K562 (cell line): Measurements from ENCODE around the gene PYDC2. TPM values are rescaled to one million over a fixed set of nuclear protein-coding genes. Genes with fewer than 3 reads are reported as not detected.
A peak's percentile ranks its signal among the peaks of the same experiment; 100 is the strongest.

Experiments
- BACH1 ChIP-seq: fragments of 200-800 bp; sonication (Bioruptor generic); IDR thresholded peaks from 2 replicates; pipeline ENCODE4 v1.6.1; 2016; ENCODE audit warnings: missing genetic modification characterization, missing compliant biosample characterization
- BRD9 ChIP-seq: fragments of 450-650 bp; IDR thresholded peaks from 2 replicates; pipeline ENCODE4 v1.6.1; 2018; ENCODE audit warnings: low read depth; ENCODE audit not compliant: partially characterized antibody
- CHD2 ChIP-seq: IDR thresholded peaks from 2 replicates; pipeline ENCODE4 v1.6.1; 2011; ENCODE audit warnings: low read depth, low read length
- CXXC5 ChIP-seq: fragments of 250-450 bp; sonication (Bioruptor Pico); IDR thresholded peaks from 2 replicates; pipeline ENCODE4 v1.8.0; 2022; ENCODE audit warnings: inconsistent platforms, mild to moderate bottlenecking, moderate library complexity
- MAFF ChIP-seq: IDR thresholded peaks from 2 replicates; pipeline ENCODE4 v1.6.1; 2012; ENCODE audit warnings: low read length, improper control_type of control experiment
- MYBL2 ChIP-seq, 2 experiments: fragments of 450-650 bp in 1 of 2; sonication (generic) in 1 of 2; formaldehyde crosslinking in 1 of 2; IDR thresholded peaks; 2 replicates each; pipeline versions ENCODE4 v1.6.1 to v1.8.1; 2017 to 2022; ENCODE audit warnings: borderline replicate concordance in 1 of 2, inconsistent platforms in 1 of 2, low read depth in 1 of 2, mild to moderate bottlenecking in 1 of 2, missing genetic modification reagents in 1 of 2, moderate library complexity in 1 of 2
- POLR2B ChIP-seq: fragments of 450-650 bp; IDR thresholded peaks from 2 replicates; pipeline ENCODE4 v1.6.1; 2018; ENCODE audit warnings: low read depth; ENCODE audit not compliant: partially characterized antibody
- PTTG1 ChIP-seq: fragments of 450-650 bp; IDR thresholded peaks from 2 replicates; pipeline ENCODE4 v1.6.1; 2016; ENCODE audit warnings: low read depth, mild to moderate bottlenecking, missing genetic modification characterization, missing compliant biosample characterization
- TARDBP ChIP-seq: fragments of 450-650 bp; IDR thresholded peaks from 2 replicates; pipeline ENCODE4 v1.6.1; 2016
- ZEB2 ChIP-seq: fragments of 450-650 bp; IDR thresholded peaks from 2 replicates; pipeline ENCODE4 v1.6.1; 2016
- ZNF695 ChIP-seq: fragments of 450-650 bp; formaldehyde crosslinking; IDR thresholded peaks from 2 replicates; pipeline ENCODE4 v1.4.0; 2020; ENCODE audit warnings: mild to moderate bottlenecking, moderate library complexity
- polyA plus RNA-seq, 8 experiments: library from polyadenylated mRNA; depleted of rRNA in 4 of 8; stranded (reverse) in 5 of 8; unstranded in 3 of 8; fragments of >200 nt; fragmentation: Nextera tagmentation in 2 of 8; fragmentation: Illumina TruSeq in 1 of 8; extraction: Ambion mirVana in 2 of 8; extraction: Trizol in 1 of 8; gene quantifications; 2 replicates each; pipeline versions ENCODE4 v1.2.1 to v1.2.3, GENCODE V29; 2011 to 2014; ENCODE audit warnings: inconsistent platforms in 1 of 8, missing spikeins in 1 of 8
- total RNA-seq, 7 experiments: library from RNA; depleted of rRNA in 6 of 7; stranded (reverse); fragments of >200 nt in 6 of 7; fragmentation: Illumina TruSeq in 2 of 7; extraction: Trizol in 2 of 7; gene quantifications; 2 replicates each; pipeline versions ENCODE4 v1.2.1 to v1.2.3, GENCODE V29; 2011 to 2021; ENCODE audit warnings: low replicate concordance in 1 of 7
- TF ChIP-seq, protein P1 (sequence below), 2 experiments: fragments of 450-650 bp; conservative IDR thresholded peaks; 2 replicates each; pipeline ENCODE4 v1.6.1; 2017; ENCODE audit warnings: mild to moderate bottlenecking in 2 of 2, moderate library complexity in 2 of 2
- TF ChIP-seq, protein P2 (sequence below): IDR thresholded peaks from 2 replicates; pipeline ENCODE4 v1.6.1; 2011; ENCODE audit not compliant: insufficient read length; ENCODE audit errors: extremely low read depth
- TF ChIP-seq, protein P3 (sequence below): fragments of 450-650 bp; formaldehyde crosslinking; IDR thresholded peaks from 2 replicates; pipeline ENCODE4 v1.4.0; 2022; ENCODE audit warnings: missing genetic modification characterization
- TF ChIP-seq, protein P4 (sequence below): fragments of 250-450 bp; sonication (Bioruptor Pico); IDR thresholded peaks from 2 replicates; pipeline ENCODE4 v1.4.0; 2020; ENCODE audit warnings: mild to moderate bottlenecking, moderate library complexity
- TF ChIP-seq, protein P5 (sequence below): fragments of 450-650 bp; formaldehyde crosslinking; IDR thresholded peaks from 2 replicates; pipeline ENCODE4 v1.4.0; 2022; ENCODE audit warnings: missing genetic modification characterization
- TF ChIP-seq, protein P6 (sequence below): sonication (generic); formaldehyde crosslinking; IDR thresholded peaks from 2 replicates; pipeline ENCODE4 v1.8.1; 2022; ENCODE audit warnings: missing genetic modification reagents
- TF ChIP-seq, protein P7 (sequence below): IDR thresholded peaks from 2 replicates; pipeline ENCODE4 v1.6.1; 2016; ENCODE audit warnings: missing genetic modification characterization, missing compliant biosample characterization

Gene PYDC2
- total and polyA plus RNA-seq, 9 of the 15 experiments (the other 6 are each of a cell fraction or from before 2014, with no cell fraction given): 4.0 to 7.6 (median 5.1) TPM; not detected in 5

DNA sequence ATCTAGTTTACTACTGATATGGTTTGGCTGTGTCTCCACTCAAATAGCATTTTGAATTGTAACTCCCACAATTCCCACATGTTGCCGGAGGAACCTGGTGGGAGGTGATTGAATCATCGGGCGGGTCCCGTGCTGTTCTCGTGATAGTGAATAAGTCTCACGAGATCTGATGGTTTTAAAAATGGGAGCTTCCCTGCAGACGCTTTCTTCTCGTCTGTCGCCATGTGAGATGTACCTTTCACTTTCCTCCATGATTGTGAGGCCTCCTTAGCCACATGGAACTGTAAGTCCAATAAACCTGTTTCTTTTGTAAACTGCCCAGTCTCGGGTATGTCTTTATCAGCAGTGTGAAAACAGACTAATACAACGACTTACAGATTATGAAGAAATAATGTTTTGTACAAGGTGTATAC is 35.6 kb upstream of the PYDC2 start (continued):
- TF ChIP-seq, protein P1, sequence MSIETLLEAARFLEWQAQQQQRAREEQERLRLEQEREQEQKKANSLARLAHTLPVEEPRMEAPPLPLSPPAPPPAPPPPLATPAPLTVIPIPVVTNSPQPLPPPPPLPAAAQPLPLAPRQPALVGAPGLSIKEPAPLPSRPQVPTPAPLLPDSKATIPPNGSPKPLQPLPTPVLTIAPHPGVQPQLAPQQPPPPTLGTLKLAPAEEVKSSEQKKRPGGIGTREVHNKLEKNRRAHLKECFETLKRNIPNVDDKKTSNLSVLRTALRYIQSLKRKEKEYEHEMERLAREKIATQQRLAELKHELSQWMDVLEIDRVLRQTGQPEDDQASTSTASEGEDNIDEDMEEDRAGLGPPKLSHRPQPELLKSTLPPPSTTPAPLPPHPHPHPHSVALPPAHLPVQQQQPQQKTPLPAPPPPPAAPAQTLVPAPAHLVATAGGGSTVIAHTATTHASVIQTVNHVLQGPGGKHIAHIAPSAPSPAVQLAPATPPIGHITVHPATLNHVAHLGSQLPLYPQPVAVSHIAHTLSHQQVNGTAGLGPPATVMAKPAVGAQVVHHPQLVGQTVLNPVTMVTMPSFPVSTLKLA (conservative IDR thresholded peaks at IDR 0.05): peak; percentile 52 to 72; a peak in 3 of 4 replicates
- TF ChIP-seq MYBL2 (IDR thresholded peaks at IDR 0.05; ENCODE audit: low read depth) (peak; percentile 56; the same call in 1 of the 2 replicates), MYBL2 (CRISPR knock-in tag; IDR thresholded peaks at IDR 0.05; ENCODE audit: borderline replicate concordance) (no peak), CHD2 (peak; percentile 95), BRD9 (peak; percentile 63), POLR2B (peak; percentile 85), PTTG1 (no peak), ZNF695 (CRISPR knock-in tag) (no peak), BACH1 (tag) (0 out of 2 replicates have a peak, but pooled peaks have one; percentile 16), ZEB2 (no peak), MAFF (0 out of 2 replicates have a peak, but pooled peaks have one; percentile 22), TARDBP (no peak), CXXC5 (CRISPR knock-in tag) (0 out of 2 replicates have a peak, but pooled peaks have one; percentile 18)
- TF ChIP-seq, protein P2, sequence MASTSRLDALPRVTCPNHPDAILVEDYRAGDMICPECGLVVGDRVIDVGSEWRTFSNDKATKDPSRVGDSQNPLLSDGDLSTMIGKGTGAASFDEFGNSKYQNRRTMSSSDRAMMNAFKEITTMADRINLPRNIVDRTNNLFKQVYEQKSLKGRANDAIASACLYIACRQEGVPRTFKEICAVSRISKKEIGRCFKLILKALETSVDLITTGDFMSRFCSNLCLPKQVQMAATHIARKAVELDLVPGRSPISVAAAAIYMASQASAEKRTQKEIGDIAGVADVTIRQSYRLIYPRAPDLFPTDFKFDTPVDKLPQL: peak; percentile 32
- TF ChIP-seq, protein P3, sequence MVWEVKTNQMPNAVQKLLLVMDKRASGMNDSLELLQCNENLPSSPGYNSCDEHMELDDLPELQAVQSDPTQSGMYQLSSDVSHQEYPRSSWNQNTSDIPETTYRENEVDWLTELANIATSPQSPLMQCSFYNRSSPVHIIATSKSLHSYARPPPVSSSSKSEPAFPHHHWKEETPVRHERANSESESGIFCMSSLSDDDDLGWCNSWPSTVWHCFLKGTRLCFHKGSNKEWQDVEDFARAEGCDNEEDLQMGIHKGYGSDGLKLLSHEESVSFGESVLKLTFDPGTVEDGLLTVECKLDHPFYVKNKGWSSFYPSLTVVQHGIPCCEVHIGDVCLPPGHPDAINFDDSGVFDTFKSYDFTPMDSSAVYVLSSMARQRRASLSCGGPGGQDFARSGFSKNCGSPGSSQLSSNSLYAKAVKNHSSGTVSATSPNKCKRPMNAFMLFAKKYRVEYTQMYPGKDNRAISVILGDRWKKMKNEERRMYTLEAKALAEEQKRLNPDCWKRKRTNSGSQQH (CRISPR knock-in tag): no peak
- TF ChIP-seq, protein P4, sequence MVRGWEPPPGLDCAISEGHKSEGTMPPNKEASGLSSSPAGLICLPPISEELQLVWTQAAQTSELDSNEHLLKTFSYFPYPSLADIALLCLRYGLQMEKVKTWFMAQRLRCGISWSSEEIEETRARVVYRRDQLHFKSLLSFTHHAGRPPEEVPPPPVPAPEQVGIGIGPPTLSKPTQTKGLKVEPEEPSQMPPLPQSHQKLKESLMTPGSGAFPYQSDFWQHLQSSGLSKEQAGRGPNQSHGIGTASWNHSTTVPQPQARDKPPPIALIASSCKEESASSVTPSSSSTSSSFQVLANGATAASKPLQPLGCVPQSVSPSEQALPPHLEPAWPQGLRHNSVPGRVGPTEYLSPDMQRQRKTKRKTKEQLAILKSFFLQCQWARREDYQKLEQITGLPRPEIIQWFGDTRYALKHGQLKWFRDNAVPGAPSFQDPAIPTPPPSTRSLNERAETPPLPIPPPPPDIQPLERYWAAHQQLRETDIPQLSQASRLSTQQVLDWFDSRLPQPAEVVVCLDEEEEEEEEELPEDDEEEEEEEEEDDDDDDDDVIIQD (CRISPR knock-in tag): no peak
- TF ChIP-seq, protein P5, sequence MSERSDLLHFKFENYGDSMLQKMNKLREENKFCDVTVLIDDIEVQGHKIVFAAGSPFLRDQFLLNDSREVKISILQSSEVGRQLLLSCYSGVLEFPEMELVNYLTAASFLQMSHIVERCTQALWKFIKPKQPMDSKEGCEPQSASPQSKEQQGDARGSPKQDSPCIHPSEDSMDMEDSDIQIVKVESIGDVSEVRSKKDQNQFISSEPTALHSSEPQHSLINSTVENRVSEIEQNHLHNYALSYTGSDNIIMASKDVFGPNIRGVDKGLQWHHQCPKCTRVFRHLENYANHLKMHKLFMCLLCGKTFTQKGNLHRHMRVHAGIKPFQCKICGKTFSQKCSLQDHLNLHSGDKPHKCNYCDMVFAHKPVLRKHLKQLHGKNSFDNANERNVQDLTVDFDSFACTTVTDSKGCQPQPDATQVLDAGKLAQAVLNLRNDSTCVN: no peak
- TF ChIP-seq, protein P6, sequence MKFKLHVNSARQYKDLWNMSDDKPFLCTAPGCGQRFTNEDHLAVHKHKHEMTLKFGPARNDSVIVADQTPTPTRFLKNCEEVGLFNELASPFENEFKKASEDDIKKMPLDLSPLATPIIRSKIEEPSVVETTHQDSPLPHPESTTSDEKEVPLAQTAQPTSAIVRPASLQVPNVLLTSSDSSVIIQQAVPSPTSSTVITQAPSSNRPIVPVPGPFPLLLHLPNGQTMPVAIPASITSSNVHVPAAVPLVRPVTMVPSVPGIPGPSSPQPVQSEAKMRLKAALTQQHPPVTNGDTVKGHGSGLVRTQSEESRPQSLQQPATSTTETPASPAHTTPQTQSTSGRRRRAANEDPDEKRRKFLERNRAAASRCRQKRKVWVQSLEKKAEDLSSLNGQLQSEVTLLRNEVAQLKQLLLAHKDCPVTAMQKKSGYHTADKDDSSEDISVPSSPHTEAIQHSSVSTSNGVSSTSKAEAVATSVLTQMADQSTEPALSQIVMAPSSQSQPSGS (CRISPR knock-in tag): no peak
- TF ChIP-seq, protein P7, sequence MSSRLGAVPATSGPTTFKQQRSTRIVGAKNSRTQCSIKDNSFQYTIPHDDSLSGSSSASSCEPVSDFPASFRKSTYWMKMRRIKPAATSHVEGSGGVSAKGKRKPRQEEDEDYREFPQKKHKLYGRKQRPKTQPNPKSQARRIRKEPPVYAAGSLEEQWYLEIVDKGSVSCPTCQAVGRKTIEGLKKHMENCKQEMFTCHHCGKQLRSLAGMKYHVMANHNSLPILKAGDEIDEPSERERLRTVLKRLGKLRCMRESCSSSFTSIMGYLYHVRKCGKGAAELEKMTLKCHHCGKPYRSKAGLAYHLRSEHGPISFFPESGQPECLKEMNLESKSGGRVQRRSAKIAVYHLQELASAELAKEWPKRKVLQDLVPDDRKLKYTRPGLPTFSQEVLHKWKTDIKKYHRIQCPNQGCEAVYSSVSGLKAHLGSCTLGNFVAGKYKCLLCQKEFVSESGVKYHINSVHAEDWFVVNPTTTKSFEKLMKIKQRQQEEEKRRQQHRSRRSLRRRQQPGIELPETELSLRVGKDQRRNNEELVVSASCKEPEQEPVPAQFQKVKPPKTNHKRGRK (tag): no peak
